Choroid plexus epithelial cell (primary cell): Measurements from ENCODE around the gene LRIF1.
"Not testable (repeated sequence)": the region's sequence is repeated elsewhere in the genome, so short reads cannot be mapped to it uniquely, and the experiment has no call there.

Source experiments
- DNase-seq: peaks from one replicate; pipeline ENCODE4 v3.0.0-alpha.2; 2010; ENCODE audit warnings: low read depth
- H3K4me3 ChIP-seq: 2 replicates; pipeline ENCODE4 v1.5.1; 2011; ENCODE audit warnings: low read depth, mild to moderate bottlenecking, control low read depth, low read length, moderate library complexity
- CTCF ChIP-seq: conservative IDR thresholded peaks from 2 replicates; pipeline ENCODE4 v1.5.1; 2011; ENCODE audit warnings: low read depth, mild to moderate bottlenecking, control low read depth, inconsistent platforms, low read length, moderate library complexity

The LRIF1 gene

GRCh38 chr1:110952031-110952430 is 11.7 kb downstream of the LRIF1 start:
- DNase-seq, result no peak
- no peak for TF ChIP-seq CTCF

GRCh38 chr1:110951161-110951560 is 12.6 kb downstream of the LRIF1 start:
- no peak for TF ChIP-seq CTCF
- H3K4me3 ChIP-seq, result no peak overlapping the region
- DNase-seq, result no peak

More at GRCh38 chr1:110952031-110952430, 11.7 kb downstream of the LRIF1 start:
- H3K4me3 ChIP-seq, result no peak overlapping the region

GRCh38 chr1:110948038-110948810 is 15.5 kb downstream of the LRIF1 start:
- H3K4me3 ChIP-seq, result no peak overlapping the region
- DNase-seq, result peak; percentile 39
- no peak for TF ChIP-seq CTCF

GRCh38 chr1:110945626-110946025 is 18.1 kb downstream of the LRIF1 start:
- TF ChIP-seq CTCF, result no peak
- peak; percentile 1 for DNase-seq

GRCh38 chr1:110944806-110945205 is 18.9 kb downstream of the LRIF1 start:
- DNase-seq, result no peak
- H3K4me3 ChIP-seq, result no peak overlapping the region
- no peak for TF ChIP-seq CTCF

More at GRCh38 chr1:110945626-110946025, 18.1 kb downstream of the LRIF1 start:
- H3K4me3 ChIP-seq, result no peak overlapping the region

- no peak for TF ChIP-seq CTCF
- no peak for DNase-seq
- no peak overlapping the region for H3K4me3 ChIP-seq
Observed at GRCh38 chr1:110936567-110936966, 27.2 kb downstream of the LRIF1 start.

- not testable (repeated sequence) for DNase-seq, H3K4me3 ChIP-seq
Observed at GRCh38 chr1:110931097-110931496, 32.6 kb downstream of the LRIF1 start.
